T-helper 1 cell (primary cell): ENCODE measurements around the gene ATG13.
"Not testable (repeated sequence)": the region's sequence is repeated elsewhere in the genome, so short reads cannot be mapped to it uniquely, and the experiment has no call there.

Source experiments
- DNase-seq, 5 donors: peaks; one replicate each; pipeline ENCODE4 v3.0.0-alpha.2; 2012 to 2020
- total RNA-seq, 4 donors: gene quantifications; one replicate each; lab custom pipeline; 2026; lab: John Stamatoyannopoulos, UW

The ATG13 gene
- total RNA-seq, result 85.6 to 105 (median 97.7) reads per million in 4 donors

DNA sequence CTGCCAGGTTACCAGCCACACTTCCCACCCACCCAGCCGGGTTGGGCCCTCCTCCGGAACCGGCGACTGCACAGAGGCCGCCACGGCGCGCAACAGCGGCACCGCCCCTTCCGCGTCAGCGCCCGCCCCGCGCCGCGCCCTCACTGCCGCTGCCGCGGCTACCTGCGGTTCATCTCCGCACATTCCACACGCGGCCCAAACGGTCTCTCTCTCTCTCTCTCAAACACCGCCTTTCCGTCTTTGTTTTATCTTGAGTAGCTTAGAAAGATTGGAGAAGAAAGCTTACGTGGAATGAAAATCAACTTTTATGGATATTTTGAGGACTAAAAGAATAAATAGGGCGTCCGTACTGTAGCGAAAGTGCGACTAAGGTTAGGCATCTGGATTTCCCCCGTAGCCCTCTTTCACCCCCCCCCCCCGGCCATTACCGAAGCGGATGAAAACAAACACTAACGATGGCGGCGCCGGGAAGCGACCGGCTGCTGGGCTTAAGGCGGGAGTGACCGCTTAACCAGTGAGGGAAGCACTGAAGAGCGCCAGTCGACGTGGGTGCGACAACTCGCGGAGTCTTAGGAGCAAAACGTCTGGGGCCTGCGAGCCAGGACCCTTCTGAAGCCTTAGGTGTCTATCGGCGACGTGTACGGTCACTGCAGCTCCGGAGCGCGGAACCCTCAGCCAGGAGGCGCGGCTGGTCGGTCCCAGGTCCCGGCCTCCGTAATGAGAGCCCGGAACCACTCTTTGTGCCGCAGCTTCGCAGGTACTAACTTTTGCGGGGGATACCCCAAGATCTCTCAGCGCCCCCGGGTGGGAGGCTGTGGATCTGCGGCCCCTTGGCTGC, at the start of gene ATG13, which contains the start of gene HARBI1:
Gene ATG13 (plus strand): TSS at position 420 of the 838 bp plus-strand sequence. CDS start 26,739 bp downstream, outside the sequence.
Gene HARBI1 (minus strand): TSS at position 94 of the 838 bp plus-strand sequence. CDS start 990 bp downstream, outside the sequence.
- peak; percentile 83 to 91 (median 88) for DNase-seq

DNA sequence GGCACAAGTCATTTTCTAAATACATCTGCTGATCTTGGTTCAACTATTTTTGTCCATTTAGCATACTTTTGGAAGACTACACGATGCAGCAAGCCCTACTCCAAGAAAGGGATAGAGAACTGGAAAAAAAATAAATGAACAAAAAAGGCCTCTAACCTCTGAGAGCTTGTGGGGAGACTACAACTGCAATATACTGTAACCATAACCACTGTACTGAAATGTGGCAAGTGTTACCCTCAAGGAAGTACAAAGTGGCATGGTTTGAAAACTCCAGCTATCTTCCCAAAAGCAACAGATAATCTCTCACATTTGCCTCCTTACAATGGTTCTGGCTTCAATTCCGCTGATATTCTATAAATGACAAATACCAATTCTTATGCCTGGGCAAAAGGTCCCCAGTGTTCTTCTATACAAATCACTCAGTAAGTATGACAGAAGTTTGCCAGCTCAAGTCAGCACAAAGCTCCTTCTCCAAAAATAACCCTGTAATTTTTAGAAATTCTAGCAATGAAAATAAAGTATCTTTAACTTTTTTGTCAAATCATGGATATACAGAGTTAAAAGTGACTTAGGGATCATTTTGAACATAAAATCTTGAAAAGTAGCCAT, 46.5 kb upstream of the ATG13 start:
- DNase-seq, result no peak

DNA sequence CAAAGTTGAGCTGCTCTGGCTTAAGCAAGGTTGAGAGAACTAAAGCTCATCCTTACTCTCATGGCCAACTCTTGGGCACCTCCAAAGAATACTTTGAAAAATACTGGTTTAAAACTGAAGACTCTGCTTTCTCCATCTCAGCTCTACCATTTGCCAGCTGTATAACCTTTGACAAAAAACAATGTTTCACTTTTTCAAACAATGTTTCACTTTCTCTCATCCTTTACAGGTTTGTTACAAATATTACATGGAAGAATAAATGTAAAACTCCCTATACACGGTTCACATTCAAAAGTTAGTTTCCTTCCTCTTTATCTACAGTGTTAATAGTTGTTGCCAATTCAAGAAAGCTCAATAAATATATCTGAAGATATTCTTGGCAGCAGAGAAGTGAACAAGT, 42.7 kb upstream of the ATG13 start:
- DNase-seq, result no peak

DNA sequence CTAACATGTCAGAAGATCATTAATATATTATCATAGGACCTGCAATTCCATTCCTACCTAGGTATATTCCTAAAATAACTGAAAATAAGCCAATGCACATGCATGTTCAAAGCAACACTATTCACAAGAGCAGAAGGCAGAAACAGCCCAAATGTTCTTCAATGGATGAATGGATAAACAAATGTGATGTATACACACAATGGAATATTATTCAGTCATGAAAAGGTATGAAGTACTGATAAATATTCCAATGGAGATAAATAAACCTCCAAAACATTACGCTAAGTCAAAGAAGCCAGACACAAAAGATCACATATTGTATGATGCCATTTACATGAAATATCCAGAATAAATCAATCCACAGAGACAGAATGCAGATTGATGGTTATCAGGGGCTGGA, 40.3 kb upstream of the ATG13 start:
- DNase-seq, result no peak

DNA sequence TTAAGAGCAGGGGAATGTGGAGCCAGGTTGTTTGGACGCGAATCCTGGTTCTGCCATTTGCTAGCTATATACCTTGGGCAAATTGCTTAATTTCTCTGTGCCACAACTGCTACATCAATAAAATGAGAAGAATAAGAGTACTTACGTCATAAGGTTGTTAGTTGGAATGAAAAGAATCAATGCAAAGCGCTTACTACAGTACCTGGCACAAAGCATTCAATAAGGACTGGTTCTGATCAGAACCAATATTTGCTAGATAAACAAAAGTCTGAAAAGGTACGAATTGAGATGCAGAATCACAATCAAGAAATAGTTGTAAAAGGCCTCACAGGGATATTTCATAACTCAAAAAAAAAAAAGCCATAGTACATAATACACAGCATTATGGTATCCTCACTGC, 34.8 kb upstream of the ATG13 start:
- no peak for DNase-seq

DNA sequence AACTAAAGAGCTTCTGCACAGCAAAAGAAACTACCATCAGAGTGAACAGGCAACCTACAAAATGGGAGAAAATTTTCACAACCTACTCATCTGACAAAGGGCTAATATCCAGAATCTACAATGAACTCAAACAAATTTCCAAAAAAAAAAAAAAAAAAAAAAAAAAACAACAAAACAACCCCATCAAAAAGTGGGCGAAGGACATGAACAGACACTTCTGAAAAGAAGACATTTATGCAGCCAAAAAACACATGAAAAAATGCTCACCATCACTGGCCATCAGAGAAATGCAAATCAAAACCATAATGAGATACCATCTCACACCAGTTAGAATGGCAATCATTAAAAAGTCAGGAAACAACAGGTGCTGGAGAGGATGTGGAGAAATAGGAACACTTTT, 33.8 kb upstream of the ATG13 start:
- not testable (repeated sequence) for DNase-seq

DNA sequence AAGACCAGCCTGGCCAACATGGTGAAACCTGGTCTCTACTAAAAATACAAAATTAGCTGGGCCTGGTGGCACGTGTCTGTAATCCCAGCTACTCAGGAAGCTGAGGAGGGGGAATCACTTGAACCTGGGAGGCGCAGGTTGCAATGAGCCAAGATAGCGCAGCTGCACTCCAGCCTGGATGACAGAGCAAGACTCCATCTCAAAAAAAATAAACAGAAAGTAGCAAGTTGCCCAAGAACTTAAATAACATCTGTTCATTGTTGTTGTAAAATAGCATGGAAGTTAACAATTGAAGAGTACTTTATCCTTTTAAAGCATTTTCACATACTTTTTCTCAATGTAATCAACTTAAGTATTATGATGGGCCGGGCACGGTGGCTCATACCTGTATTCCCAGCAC, 29.2 kb upstream of the ATG13 start:
- no peak for DNase-seq

DNA sequence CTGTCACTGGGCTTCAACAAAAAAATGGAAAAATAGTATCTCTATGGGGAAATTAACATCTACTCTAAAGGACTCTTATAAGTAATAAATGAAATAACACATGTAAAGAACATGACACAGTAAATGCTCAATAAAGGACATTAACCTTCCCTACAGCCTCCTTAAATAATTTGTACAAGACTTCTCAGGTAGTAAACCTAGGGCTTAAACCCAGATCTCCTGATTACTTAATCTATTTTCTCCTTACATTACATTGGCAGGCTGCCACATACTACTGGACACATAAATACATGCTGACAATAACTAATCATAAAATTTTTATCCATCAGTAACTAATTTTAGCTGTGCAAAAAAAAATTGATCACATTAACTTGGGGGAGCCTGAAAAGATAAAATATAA, 28.4 kb upstream of the ATG13 start:
- no peak for DNase-seq

DNA sequence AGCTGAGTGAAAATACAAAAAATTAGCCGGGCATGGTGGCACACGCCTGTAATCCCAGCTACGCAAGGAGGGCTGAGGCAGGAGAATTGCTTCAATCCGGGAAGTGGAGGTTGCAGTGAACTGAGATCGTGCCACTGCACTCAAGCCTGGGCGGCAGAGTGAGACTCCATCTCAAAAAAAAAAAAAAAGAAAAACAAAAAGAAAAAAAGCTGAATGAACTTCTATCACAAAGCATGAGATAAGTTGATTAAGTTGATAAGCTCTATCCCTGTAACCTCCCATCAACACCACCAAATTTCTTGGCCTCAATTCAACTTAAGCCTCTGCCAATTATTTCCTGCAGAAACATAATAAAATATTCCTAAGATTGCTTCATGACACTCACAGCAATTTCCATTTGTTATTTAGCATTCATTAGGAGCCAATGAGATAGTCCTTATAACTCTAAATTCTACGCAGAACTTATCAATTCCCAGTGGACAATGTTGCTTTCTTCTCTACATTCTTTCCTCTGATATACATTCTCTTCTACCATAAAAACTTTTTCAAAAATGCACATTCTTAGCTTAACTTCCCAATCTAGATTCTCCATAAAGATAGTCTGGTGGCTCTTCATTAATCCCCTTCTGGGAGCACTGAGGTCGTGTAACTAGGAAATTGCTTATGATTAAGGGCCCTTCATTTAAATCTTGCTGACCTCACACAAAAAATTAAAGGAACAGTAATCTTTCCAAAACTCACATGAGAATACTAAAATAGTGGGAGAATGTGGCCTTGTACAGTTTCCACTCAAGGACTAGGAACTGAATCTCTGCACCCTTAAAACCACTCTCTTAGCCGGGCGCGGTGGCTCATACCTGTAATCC, 26.4 kb upstream of the ATG13 start:
- DNase-seq, result no peak

DNA sequence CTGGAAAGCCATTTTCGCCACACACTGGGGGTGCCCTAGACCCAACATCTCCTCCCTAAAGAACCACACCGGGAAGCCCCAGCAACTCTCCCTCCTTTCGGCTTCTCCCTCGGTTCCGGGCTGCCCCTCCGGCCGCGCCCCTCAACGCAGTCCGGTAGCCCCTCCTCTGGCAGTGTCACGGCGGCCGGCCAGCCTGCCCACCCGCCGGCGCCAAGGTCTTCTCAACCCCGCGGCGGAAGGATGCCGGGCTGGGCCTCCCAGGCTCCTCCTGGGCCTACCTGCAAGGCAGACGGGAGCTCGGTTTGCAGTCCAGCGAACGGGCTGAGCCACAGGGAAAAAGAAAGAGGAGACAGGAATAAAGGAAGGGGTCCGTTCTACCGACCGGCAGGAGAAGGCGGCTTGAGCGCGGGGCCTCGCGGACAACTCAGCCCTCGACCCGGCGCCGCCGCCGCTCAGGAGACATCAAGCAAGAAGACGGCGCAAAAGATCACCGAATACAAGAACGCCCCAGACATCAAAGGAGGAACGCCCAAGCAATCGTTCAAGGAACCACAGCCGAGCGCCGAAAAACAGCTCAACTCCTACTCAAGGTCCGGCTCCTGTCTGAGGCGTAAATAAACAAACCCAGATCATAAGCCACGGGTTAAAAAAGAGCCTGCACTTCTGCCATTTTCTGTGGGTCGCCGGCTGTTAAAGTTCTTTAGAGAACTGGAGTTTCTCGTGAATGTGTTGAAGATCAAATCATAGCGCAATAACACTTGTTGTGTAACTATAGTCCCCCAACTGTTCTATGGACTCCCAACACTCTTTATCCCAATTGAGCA, 23.6 kb upstream of the ATG13 start, which contains the start of gene AMBRA1:
Gene AMBRA1 (minus strand): TSS at position 474 of the 824 bp plus-strand sequence. CDS start 45,643 bp downstream, outside the sequence.
- peak; percentile 41 to 89 (median 61) for DNase-seq

DNA sequence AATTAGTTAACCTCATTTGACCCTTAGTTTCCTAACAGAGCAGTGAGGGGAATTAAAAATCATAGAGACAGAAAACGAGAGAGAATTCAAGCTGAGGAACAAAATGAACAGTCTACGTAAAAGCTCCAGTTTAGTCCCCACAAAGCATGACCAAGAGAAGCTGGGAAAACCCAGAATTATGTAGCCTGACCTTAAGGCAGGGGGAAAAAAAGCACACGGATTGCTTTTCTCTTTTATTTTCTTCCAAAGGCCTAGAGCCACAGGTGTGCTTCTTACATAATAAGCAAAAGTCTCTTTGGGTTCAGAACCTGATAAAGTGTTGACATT, 23.0 kb upstream of the ATG13 start:
- no peak for DNase-seq

DNA sequence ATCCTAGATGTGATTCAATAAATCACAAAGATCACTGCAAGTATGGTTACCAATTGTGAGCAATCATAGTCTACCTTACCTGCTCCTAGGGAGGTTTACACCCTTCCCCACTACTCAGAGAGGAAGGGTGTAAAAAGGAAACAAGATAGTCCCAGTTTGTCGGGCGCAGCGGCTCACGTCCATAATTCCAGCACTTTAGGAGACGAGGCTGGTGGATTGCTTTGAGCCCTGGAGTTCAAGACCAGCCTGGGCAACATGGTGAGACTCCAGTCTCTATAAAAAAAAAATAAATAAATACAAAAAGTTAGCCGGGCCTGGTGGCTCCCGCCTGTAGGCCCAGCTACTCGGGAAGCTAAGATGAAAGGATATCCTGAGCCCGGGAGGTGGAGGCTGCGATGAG, 22.6 kb upstream of the ATG13 start:
- no peak for DNase-seq

DNA sequence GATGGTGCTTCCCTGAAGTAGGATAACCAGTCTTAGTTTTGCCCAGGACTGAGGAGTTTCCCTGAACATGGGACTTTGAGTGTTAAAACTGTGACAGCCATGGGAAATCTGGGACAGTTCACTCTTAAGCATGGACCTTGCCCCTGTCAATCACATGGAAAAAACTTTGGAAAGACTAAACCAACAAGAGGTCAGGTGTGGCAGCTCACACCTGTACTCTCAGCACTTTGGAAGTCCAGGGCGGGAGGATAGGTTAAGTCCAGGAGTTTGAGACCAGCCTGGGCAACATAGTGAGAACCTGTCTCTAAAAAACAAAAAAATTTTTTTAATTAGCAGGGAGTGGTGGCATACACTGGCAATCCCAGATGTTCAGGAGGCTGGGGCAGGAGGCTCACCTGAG, 20.2 kb upstream of the ATG13 start:
- DNase-seq, result no peak

DNA sequence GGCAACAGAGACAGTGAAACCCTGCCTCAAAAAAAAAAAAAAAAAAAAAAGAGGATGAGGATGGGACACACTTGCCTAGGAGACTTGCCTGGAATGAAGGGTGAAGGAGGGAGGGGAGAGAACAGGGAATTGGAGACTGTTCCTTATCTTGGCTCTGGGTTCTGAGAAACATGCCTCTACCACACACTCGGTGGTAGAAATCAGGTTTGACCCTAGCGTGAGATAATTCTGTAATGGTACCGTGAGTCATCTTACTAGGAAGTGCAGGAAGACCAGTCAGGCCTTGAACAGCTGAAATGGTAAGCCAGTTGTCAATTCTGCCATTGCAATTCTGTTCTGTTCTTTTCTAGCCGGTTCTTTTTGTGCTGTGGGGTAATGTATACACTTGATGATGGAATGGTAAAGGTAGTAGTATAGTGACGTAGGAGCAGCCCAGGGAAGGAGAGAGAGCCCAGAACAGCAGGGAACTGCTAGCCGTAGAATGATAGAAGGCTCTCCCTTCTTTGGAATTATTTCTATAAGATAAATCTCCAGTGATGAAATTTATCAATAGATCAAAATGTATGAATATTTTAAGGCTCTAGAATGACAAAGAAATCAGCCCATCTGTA, 19.6 kb upstream of the ATG13 start:
- peak in 1 of 5 donors; percentile 35 for DNase-seq

DNA sequence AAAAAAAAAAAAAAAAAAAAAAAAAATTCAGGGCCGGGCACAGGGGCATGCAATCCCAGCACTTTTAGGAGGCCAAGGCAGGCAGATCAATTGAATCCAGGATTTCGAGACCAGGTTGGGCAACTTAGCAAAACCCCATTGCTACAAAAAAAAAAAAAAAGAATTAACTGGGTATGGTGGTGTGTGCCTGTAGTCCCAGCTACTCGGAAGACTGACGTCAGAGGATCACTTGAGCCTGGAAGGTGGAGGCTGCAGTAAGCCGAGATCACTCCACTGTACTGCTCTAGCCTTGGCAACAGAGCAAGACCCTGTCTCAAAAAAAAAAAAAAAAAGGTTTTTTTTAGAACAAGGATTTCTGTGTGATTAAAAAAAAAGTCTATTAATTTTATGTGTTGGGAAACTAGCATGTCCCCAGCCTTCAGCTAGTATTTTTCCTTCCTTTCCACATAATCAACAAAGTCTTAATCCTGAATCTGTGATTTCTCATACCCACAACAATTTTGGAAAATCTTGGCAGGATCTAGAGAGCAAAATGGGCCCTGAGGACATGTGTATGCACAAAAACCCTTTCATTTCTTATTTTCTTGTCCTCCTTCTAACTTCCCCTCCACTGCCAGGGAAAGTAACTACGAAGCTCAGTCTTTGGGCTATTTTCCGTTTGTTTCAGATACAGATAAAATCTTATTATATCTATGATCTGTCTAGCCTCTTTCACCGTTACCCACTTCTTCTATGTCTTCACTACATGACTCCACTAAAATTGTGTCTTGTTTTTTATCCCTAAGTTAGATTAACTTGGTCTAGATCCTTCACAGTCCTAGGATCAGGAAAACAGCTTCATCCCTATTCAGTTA, 17.8 kb upstream of the ATG13 start:
- no peak for DNase-seq

DNA sequence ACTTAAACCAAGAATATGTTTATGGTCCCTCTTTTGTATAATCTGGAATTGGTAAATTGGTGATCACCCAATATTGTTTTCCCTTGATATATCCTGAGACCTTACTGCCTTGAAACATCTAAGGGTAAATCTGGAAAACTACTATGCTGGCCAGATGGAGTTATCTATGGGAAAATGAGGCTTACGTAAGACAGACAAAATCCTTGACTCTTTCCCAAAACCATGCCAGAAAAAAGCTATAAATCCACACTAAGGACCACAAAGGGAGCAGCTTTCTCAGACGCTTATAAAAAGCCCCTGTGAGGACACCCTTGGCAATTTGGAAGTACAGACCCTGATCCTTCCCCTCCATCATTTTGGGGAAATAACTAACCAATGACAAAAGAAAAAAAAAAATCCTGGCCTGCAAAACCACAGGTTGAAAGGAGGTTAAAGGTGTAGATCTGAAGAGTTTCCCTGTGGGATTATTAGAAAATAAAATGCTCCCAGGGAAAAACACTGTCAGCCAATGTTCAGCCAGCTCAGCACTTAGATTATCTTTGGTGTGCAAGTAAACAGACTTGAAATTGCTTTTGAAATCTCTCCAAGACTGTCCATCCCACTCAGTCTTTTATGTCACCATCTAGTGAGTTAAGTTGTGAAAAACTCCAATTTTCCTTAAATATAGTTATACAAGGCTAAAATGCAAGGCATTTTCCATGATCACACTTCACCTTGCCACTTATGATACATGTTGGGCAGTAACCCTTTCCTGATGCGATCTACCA, 17.0 kb upstream of the ATG13 start:
- no peak for DNase-seq

DNA sequence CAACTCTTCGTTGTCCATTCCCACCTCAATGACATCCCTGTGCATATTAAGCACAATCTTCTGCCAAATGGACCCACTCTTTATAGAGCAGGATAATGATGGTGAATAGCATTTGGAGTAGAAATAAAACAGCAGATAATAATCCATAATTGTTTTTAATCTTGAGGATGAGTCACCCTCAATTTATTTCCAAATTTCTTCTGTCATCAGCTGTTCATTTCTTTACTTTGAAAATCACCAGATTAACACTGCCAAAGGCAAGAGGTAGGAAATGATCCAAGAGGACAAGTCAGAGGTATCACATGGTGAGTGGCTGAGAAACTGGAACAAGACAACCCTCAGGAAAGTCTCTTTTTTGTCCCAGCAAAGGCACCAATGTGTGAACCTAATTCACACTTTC, 16.2 kb upstream of the ATG13 start:
- DNase-seq, result no peak

DNA sequence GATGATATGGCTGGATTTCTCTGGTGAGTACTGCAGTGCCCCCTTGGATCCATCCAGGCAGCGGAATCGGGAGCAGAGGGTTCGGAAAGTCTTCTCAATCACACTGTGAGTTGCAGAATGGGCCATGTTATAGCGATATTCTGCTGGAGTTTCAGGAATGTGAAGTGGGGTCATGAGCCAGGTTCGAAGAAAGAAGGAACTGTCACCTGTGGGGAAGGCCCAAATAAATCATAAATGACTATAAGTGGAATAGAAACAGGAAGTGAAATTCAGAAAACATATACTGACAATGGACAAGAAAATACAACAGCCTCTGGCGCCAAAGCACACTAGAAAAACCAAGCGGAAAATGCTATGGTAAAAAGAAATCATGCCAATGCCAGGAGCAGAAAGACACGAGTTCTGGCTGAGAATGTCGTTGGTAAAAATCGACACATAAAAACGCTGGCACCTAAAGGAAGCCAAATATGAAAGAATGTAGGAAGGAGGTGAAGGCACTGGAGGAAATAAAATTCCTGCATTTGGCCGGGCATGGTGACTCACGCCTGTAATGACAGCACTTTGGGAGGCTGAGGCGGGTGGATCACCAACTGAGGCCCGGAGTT, 13.5 kb upstream of the ATG13 start:
- no peak for DNase-seq

DNA sequence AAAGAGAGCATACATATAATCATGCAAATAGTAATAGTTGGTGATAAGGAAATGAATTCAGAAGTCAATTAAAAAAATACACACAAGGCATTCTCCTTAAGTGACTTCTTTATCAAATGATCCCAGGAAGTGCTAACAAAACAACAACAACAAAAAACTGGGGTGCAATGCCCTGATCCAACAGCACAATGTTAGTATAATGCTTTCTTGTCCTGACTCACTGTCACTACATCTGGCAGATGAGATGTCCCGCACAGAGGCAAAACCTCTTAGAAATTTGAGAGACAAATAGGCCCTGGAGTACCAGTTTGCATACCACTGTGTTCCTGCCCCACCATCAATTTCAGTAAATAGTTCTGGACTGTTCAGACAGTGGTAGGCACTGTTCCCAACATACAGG, 12.6 kb upstream of the ATG13 start:
- DNase-seq, result no peak

DNA sequence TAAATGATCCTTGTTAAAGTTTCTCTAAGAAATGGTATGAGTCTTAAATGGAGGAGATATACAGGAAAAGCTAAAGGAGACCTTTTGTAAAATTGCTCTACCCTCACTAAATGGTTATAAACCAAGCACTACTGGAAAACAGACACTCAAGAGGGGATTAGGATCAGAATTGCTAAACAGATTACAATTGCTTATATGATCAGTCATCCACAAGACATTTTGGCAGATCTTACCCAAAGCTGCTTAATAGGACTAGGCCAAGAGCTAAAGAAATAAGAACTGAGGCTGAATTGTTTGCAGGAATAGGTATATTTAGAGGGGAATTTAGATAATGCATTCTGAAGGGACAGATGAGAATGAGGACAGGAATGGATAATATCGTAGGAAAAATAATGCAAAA, 9.8 kb upstream of the ATG13 start:
- no peak for DNase-seq
